Memory B cell (primary cell): ENCODE data around the gene H1-8.

Source experiments
- ATAC-seq: fragments of 150-1000 bp; cut with Tn5 transposase; 2 replicates; pipeline ENCODE4 v1.10.0; 2021; ENCODE audit warnings: low read depth, mild to moderate bottlenecking, moderate library complexity
- DNase-seq, 2 donors: peaks; one replicate each; pipeline ENCODE4 v3.0.0; 2022; ENCODE audit warnings: low spot score in 2 of 2
- H3K27ac Mint-ChIP-seq: one replicate; pipeline ENCODE4 v1.8.0; 2022; ENCODE audit warnings: mild to moderate bottlenecking, moderate library complexity, mixed read lengths
- H3K27me3 Mint-ChIP-seq: one replicate; pipeline ENCODE4 v1.8.0; 2022; ENCODE audit warnings: mixed read lengths
- H3K36me3 Mint-ChIP-seq: one replicate; pipeline ENCODE4 v1.8.0; 2022; ENCODE audit warnings: mild to moderate bottlenecking, mixed read lengths
- H3K4me1 Mint-ChIP-seq: one replicate; pipeline ENCODE4 v1.8.0; 2022; ENCODE audit warnings: mixed read lengths
- H3K4me3 Mint-ChIP-seq: one replicate; pipeline ENCODE4 v1.8.0; 2022; ENCODE audit warnings: mild to moderate bottlenecking, moderate library complexity, mixed read lengths
- H3K9me3 Mint-ChIP-seq: one replicate; pipeline ENCODE4 v1.8.0; 2022; ENCODE audit warnings: mixed read lengths

Gene H1-8

DNA sequence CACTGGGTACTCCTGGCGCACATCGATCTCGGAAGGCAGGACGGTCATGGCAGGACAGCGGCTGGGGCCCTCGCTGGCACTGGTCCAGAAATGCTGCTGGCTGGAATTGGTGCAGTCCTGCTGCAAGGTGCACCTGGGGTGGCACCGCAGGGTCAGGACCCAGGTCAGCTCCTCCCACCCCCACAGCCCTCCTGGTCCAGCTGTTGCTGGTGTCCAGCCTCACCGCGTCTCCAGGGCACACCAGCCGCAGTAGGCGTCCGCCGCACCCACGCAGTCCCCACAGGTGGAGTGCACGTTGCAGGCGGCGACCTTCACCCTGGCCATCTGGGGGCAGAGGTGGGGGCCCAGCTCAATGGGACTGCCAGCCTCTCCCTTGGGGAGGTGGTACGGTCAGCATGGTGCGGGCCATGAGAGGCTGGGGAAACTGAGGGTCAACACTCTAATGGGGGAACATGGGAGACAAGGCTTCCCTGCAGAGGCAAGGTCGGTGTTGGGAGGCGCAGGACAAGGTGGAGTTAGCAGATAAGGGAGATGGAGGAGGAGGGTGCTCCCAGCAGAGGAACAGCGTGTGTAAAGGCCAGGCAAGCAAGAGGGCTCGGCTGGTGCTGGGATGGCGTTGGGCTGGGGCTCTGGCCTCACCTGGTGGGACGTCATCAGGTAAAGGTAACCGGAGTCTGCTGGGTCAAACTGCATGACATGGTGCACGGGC lies 43.1 kb downstream of the H1-8 start:
- H3K4me1 Mint-ChIP-seq: peaks cover 4% of the 10 kb centered on the region
- no peak overlapping the region for H3K4me3 Mint-ChIP-seq
- no peaks in the 10 kb centered on the region for H3K36me3 Mint-ChIP-seq
- ATAC-seq: no peak
- peaks cover 3% of the 10 kb centered on the region for H3K27me3 Mint-ChIP-seq
- DNase-seq: no peak
- no peak overlapping the region for H3K27ac Mint-ChIP-seq
- no peaks in the 10 kb centered on the region for H3K9me3 Mint-ChIP-seq

DNA sequence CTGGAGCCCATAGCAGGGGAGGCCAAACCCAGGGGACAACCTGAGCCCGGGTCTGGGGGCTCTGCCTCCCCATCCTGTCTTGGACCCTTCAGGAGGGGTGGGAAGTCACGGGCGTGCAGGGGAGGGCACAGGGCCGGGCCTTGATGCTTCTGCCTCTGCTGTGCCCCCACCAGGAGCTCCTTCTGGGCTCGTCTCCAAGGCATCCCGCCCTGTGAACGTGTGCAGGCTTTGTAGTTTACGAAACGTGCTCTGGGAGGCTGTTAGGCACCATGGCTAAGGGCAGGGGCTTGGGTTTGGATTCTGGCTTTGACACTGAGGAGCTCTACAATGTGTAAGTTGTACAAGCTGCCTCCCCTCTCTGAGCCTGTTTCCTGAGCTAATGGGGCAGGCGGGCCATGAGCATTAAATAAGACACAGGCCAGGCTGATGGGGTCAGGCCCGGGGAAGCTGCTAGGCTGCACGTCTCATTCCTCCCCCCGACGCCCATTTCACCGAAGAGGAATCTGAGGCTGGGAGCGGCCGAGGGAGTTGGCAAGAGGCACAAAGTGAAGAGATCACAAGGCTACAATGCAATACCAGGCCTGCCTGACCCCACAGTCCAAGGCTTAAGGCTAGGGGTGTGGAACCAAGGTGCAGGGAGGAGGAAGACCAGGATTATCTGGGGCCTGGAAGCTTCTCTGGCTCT lies 43.9 kb downstream of the H1-8 start:
- peaks cover 8% of the 10 kb centered on the region for H3K27me3 Mint-ChIP-seq
- peaks cover 6% of the 10 kb centered on the region for H3K4me1 Mint-ChIP-seq
- no peak overlapping the region for H3K4me3 Mint-ChIP-seq
- DNase-seq (no peak), ATAC-seq (no peak)
- H3K36me3 Mint-ChIP-seq: no peaks in the 10 kb centered on the region
- H3K9me3 Mint-ChIP-seq: no peaks in the 10 kb centered on the region
- no peak overlapping the region for H3K27ac Mint-ChIP-seq

DNA sequence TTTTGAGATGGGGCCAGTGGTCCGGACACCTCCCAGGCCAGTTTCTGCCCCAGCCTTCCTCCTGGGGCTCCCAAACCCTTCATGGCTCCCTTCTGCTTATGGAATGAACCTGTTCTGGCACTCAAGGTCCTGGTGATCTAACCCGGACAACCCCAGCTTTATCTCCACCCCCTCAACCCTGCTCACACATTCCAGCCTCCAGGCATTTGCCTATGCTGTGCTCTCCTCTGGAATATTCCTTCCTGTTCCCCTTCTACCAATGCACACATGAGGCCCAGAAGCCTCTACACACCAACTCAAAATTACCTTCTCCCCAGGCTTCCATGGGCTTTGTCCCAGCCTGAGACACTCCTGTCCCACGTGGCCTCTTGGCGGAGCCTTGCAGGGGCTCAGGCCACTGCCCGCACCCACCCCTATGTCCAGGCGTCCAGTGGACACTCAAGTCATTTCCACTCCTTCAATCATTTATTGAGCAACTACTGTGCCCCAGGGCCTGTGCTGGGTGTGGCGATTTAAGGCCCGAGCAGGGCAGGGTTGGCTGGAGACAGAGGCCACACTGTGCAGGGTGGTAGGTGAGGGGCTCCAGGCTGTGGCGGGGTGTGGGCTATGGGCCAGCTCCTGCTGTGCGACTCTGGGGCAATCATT lies 44.7 kb downstream of the H1-8 start:
- H3K4me1 Mint-ChIP-seq: peaks cover 6% of the 10 kb centered on the region
- no peak overlapping the region for H3K4me3 Mint-ChIP-seq
- DNase-seq (no peak), ATAC-seq (no peak)
- H3K27ac Mint-ChIP-seq: no peak overlapping the region
- peaks cover 10% of the 10 kb centered on the region for H3K27me3 Mint-ChIP-seq
- H3K36me3 Mint-ChIP-seq: no peaks in the 10 kb centered on the region
- no peaks in the 10 kb centered on the region for H3K9me3 Mint-ChIP-seq

DNA sequence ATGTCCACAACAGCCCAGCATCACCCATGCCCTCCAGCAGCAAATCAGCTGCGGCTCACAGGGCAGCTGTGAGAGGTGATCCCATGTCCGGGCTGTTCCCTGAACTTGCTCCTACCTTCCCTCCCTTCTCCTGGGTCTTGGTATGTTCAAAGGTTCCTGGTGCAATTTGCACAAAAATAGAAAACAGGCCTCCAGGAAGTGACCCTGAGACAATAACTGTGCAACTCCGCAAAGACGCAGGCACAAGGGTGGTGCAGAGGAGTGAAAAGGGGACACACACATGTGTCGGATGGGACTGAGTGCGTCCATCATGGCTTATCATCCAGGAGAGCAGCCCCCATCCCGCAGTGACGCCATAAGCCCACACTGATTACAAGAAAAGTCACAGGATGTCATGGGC lies 47.2 kb downstream of the H1-8 start:
- no peak overlapping the region for H3K27ac Mint-ChIP-seq
- ATAC-seq (no peak), DNase-seq (no peak)
- peaks cover 17% of the 10 kb centered on the region for H3K27me3 Mint-ChIP-seq
- no peak overlapping the region for H3K4me3 Mint-ChIP-seq
- H3K9me3 Mint-ChIP-seq: no peaks in the 10 kb centered on the region
- no peaks in the 10 kb centered on the region for H3K36me3 Mint-ChIP-seq
- peaks cover 12% of the 10 kb centered on the region for H3K4me1 Mint-ChIP-seq

DNA sequence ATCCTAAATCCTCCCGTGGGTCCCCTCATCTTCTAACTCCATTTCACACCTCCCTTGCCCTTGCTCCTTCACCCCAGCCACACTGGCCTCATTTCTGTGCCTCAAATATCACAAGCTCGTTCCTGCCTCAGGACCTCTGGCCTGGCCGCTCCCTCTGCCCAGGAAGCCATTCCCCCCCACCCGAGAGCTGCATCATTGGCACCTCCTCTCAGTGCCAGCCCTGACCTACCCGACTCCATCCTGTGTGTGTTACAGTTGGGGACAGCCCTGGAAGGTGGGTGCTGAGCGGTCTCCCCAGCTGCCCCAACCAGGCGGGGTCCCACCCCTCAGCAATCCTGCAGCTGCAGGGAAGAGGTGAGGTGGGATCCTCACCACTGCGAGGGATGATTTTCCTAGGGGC lies 49.0 kb downstream of the H1-8 start:
- Mint-ChIP-seq H3K27me3 (peaks cover 19% of the 10 kb centered on the region), H3K4me3 (no peak overlapping the region), H3K27ac (no peak overlapping the region), H3K4me1 (peaks cover 12% of the 10 kb centered on the region), H3K9me3 (no peaks in the 10 kb centered on the region), H3K36me3 (no peaks in the 10 kb centered on the region)
- DNase-seq: no peak
- no peak for ATAC-seq

GRCh38 chr3:129592381-129593131 lies 49.6 kb downstream of the H1-8 start:
- H3K4me1 Mint-ChIP-seq: peaks cover 12% of the 10 kb centered on the region
- H3K9me3 Mint-ChIP-seq: no peaks in the 10 kb centered on the region
- no peak for ATAC-seq
- no peak overlapping the region for H3K27ac Mint-ChIP-seq
- peak overlapping the region; percentile 60 for H3K4me3 Mint-ChIP-seq
- DNase-seq: no peak
- no peaks in the 10 kb centered on the region for H3K36me3 Mint-ChIP-seq
- H3K27me3 Mint-ChIP-seq: peaks cover 19% of the 10 kb centered on the region

DNA sequence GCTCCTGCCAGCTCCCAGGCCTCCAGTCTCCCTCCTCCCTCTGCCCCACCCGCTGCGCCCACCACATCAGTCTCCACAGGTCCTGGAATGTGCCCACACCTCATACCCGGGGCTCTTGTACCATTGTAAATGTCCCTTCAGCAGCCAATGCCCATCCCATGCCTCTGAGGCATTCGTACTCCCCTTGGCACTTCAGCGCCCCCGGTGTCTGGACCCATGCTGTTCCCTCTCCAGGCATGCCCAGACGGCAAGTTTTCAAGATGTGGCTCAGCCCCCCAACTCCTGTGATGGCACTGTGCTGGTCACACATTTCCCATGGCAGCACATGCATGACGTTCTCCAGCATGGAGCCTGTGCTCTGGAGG lies 50.2 kb downstream of the H1-8 start:
- ATAC-seq (no peak), DNase-seq (no peak)
- Mint-ChIP-seq H3K27ac (no peak overlapping the region), H3K4me1 (peaks cover 12% of the 10 kb centered on the region), H3K9me3 (no peaks in the 10 kb centered on the region), H3K27me3 (peaks cover 21% of the 10 kb centered on the region), H3K36me3 (no peaks in the 10 kb centered on the region), H3K4me3 (peak overlapping the region; percentile 60)

DNA sequence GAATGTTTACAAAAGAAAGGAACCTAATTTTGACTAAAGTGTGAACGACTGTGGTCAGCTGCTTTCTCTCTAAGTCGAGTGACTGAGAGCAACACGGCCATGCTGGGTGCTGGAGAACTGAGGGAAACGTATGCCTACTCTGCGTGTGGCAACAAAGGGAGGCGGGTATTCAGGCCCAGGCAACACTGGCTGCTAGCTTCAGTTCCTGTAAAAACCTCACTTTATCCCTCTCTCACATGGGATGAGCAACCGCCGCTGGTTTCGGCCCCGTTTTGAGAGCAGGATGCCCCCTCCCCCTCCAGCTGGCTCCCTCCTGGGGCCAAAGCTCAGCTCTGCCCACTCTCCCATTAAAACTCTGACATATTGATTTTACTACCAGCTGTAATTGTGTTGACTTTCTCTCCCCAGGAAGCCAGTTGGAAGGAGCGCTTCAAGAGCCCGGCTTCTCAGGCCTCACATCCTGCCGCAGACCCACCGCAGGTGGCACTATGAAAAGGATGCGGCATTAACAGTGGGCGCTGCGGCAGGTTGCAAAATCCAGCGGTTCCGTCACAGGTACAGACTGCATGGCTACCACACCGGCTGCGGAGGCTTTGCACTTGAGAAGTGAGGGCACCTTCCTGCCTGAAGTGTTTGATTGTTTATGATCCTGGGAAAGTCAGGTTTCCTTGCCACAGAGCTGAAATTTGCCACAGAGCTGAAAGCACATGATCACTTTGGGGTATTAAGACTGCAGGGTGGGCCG lies 50.8 kb downstream of the H1-8 start:
- Mint-ChIP-seq H3K9me3 (no peaks in the 10 kb centered on the region), H3K4me1 (peaks cover 12% of the 10 kb centered on the region), H3K36me3 (no peaks in the 10 kb centered on the region), H3K27ac (no peak overlapping the region), H3K27me3 (peaks cover 21% of the 10 kb centered on the region), H3K4me3 (peak overlapping the region; percentile 60)
- DNase-seq: no peak
- ATAC-seq: peak; percentile 34

- no peak overlapping the region for H3K4me3 Mint-ChIP-seq
- DNase-seq (no peak), ATAC-seq (no peak)
- no peaks in the 10 kb centered on the region for H3K36me3 Mint-ChIP-seq
- peaks cover 12% of the 10 kb centered on the region for H3K4me1 Mint-ChIP-seq
- H3K27ac Mint-ChIP-seq: no peak overlapping the region
- H3K27me3 Mint-ChIP-seq: peaks cover 21% of the 10 kb centered on the region
- no peaks in the 10 kb centered on the region for H3K9me3 Mint-ChIP-seq
Measured at GRCh38 chr3:129594409-129594808, 51.4 kb downstream of the H1-8 start.

DNA sequence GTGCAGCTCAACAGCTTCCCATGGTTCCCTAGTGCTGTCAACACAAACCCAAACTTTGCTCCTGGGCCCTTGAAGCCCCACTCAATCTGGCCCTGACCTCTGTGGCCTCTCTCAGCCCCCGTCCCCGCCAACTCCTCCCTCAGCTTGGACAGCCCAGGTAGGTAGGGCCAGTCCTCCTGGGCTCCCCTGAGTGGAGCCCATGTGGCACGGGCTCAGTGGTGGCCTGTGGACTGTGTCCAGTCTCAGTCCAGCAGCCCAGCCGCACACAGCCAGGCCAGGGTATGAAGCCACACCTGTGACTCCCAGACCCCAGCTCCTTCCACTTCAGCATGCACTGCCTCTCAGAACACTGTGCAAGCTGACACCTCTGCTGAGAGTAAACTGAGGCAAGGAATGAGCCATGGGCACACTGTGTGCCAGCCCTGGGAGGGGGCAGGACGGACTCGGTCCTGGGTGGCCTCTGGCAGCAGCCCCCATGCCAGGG lies 52.0 kb downstream of the H1-8 start:
- H3K27me3 Mint-ChIP-seq: peaks cover 21% of the 10 kb centered on the region
- ATAC-seq: no peak
- no peaks in the 10 kb centered on the region for H3K36me3 Mint-ChIP-seq
- H3K27ac Mint-ChIP-seq: no peak overlapping the region
- H3K9me3 Mint-ChIP-seq: no peaks in the 10 kb centered on the region
- no peak overlapping the region for H3K4me3 Mint-ChIP-seq
- no peak for DNase-seq
- H3K4me1 Mint-ChIP-seq: peaks cover 12% of the 10 kb centered on the region

DNA sequence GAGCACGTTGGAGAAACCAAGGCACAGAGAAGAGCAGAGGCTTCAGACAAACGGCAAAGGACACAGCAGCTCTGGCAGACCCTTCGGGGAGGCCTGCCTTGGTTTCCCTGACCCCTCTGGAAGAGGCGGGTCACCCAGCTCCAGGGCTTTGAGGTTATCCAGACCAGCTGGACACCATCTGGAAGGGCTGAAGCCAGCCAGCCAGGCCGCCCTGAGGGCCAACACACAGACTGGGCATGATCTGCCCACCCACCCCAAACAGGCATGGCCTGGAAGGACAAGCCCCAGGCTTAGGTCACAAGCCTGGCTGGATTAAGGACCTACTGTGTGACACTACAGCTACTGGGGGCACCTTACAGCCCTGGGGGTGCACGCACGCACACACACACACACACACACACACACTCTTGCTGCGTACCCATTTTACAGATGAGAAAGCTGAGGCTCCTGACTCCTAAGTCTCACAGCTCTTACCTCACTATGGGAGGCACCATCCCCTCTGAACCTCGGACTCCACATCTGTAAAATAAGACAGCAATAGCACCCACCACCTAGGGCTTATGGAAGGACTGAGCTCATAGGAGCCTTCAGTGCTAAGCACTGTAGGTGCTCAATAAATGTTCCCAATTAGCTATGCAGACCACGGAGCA lies 52.7 kb downstream of the H1-8 start:
- peaks cover 18% of the 10 kb centered on the region for H3K27me3 Mint-ChIP-seq
- no peak for ATAC-seq

DNA sequence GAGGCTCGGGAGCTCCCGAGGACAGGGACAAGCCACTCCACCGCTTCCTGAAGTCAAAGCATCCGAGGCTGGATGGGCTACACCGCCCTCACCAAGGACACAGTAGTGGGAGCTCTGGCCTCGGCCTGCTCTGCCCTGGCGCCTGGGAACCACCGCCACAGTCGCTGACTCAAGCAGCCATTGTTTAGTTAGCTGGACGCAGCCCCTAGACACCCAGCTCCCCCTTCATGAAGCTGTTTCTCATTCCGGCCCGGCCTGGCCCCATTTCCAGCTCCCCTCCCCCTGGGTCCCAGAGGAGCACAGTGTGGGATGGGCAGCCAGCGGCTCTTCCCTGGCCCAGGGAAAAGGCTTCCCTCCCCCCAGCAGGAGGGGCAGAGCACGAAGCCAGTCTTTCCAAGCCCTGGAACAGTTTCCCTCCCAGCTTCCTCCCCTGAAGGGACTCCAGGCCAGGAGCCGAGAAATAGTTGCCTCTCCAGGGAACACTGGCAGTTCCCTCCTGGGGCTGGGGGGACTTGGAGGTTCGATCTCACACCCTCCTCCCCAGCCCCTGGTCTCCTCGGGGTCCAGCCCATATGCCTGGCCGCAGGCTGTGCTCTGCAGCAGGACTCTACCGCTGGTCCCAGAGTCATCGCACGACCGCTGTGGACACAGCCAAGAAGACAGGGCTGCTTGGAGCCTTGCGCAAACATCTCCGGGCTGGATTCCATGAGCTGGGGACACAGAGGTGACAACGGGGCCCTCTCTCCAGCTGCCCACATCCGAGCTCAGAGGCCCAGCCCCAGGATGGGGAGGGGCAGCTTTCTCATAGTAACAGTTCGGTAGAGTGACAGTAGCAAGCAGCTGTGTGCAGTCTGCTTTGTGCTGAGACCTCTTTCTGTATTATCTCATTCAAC lies 53.5 kb downstream of the H1-8 start:
- H3K27ac Mint-ChIP-seq: no peak overlapping the region
- H3K4me3 Mint-ChIP-seq: no peak overlapping the region
- DNase-seq (no peak), ATAC-seq (no peak)
- no peaks in the 10 kb centered on the region for H3K9me3 Mint-ChIP-seq
- peaks cover 16% of the 10 kb centered on the region for H3K27me3 Mint-ChIP-seq
- H3K36me3 Mint-ChIP-seq: no peaks in the 10 kb centered on the region
- peaks cover 12% of the 10 kb centered on the region for H3K4me1 Mint-ChIP-seq

More for the DNA sequence above, 52.7 kb downstream of the H1-8 start:
- Mint-ChIP-seq H3K4me3 (no peak overlapping the region), H3K36me3 (no peaks in the 10 kb centered on the region), H3K27ac (no peak overlapping the region), H3K4me1 (peaks cover 12% of the 10 kb centered on the region), H3K9me3 (no peaks in the 10 kb centered on the region)
- DNase-seq: no peak
